GM23338 (cell line): Measurements from ENCODE around the gene DHRS2. TPM values are rescaled to one million over a fixed set of nuclear protein-coding genes. Genes with fewer than 3 reads are reported as not detected.

Experiments
- ATAC-seq: fragments of 200-7000 bp; cut with Tn5 transposase; 3 replicates; pipeline ENCODE4 v1.9.1; 2020
- DNase-seq: peaks from one replicate; pipeline ENCODE4 v3.0.0-alpha.2; 2015; ENCODE audit warnings: low spot score
- H2AFZ ChIP-seq: fragments of 200-600 bp; sonication (generic); 2 replicates; pipeline ENCODE4 v1.8.0; 2016; ENCODE audit warnings: antibody characterized with exemption, mild to moderate bottlenecking, moderate library complexity
- H3F3A ChIP-seq: fragments of 200-600 bp; sonication (generic); replicated peaks from 2 replicates; pipeline ENCODE4 v1.8.0; 2017; ENCODE audit warnings: antibody characterized with exemption, mixed run types, low read depth
- H3K27ac ChIP-seq: fragments of 200-600 bp; sonication (generic); 2 replicates; pipeline ENCODE4 v1.6.1; 2016; ENCODE audit warnings: low read depth
- H3K27me3 ChIP-seq: fragments of 200-600 bp; sonication (generic); 2 replicates; pipeline ENCODE4 v1.8.0; 2016; ENCODE audit warnings: mild to moderate bottlenecking, mixed run types, moderate library complexity; ENCODE audit not compliant: insufficient read depth
- H3K36me3 ChIP-seq: fragments of 200-600 bp; sonication (generic); 2 replicates; pipeline ENCODE4 v1.8.0; 2016; ENCODE audit warnings: mild to moderate bottlenecking; ENCODE audit not compliant: insufficient read depth
- H3K4me1 ChIP-seq: fragments of 200-600 bp; sonication (generic); 2 replicates; pipeline ENCODE4 v1.8.0; 2016; ENCODE audit warnings: mild to moderate bottlenecking, moderate library complexity; ENCODE audit not compliant: insufficient read depth
- H3K4me2 ChIP-seq: fragments of 200-600 bp; sonication (generic); 2 replicates; pipeline ENCODE4 v1.7.1; 2017; ENCODE audit warnings: mixed run types
- H3K4me3 ChIP-seq: fragments of 200-600 bp; sonication (generic); 2 replicates; pipeline ENCODE4 v1.6.1; 2016; ENCODE audit warnings: mixed run types
- H3K79me2 ChIP-seq: fragments of 200-600 bp; sonication (generic); replicated peaks from 2 replicates; pipeline ENCODE4 v1.8.0; 2017; ENCODE audit warnings: mild to moderate bottlenecking; ENCODE audit not compliant: insufficient read depth
- H3K9me2 ChIP-seq: fragments of 200-600 bp; sonication (generic); 2 replicates; pipeline ENCODE4 v1.8.0; 2017; ENCODE audit not compliant: insufficient read depth
- H4K20me1 ChIP-seq: fragments of 200-600 bp; sonication (generic); replicated peaks from 2 replicates; pipeline ENCODE4 v1.8.0; 2017; ENCODE audit warnings: mild to moderate bottlenecking; ENCODE audit not compliant: insufficient read depth
- H3K27ac Mint-ChIP-seq: 2 replicates; pipeline ENCODE4 v1.8.0; 2020; ENCODE audit warnings: inconsistent platforms, mild to moderate bottlenecking, moderate library complexity, mixed read lengths
- H3K27me3 Mint-ChIP-seq: 3 replicates; pipeline ENCODE4 v1.8.0; 2022; ENCODE audit warnings: low read depth, mild to moderate bottlenecking, moderate library complexity, mixed read lengths, inconsistent platforms; ENCODE audit not compliant: insufficient read depth, poor library complexity
- H3K36me3 Mint-ChIP-seq: 3 replicates; pipeline ENCODE4 v1.8.0; 2021; ENCODE audit warnings: low read depth, mild to moderate bottlenecking, inconsistent platforms, moderate library complexity, mixed read lengths
- H3K4me1 Mint-ChIP-seq: 3 replicates; pipeline ENCODE4 v1.8.0; 2020; ENCODE audit warnings: mild to moderate bottlenecking, inconsistent platforms, mixed read lengths
- H3K4me3 Mint-ChIP-seq: 3 replicates; pipeline ENCODE4 v1.8.0; 2021; ENCODE audit warnings: moderate library complexity, mild to moderate bottlenecking, inconsistent platforms, mixed read lengths
- H3K9me3 Mint-ChIP-seq: 3 replicates; pipeline ENCODE4 v1.8.0; 2020; ENCODE audit warnings: moderate library complexity, mild to moderate bottlenecking, inconsistent platforms, mixed read lengths
- CREB1 ChIP-seq: fragments of 250-450 bp; sonication (Bioruptor Pico); IDR thresholded peaks from 2 replicates; pipeline ENCODE4 v1.5.0; 2020; ENCODE audit warnings: low read depth, mild to moderate bottlenecking, moderate library complexity
- CTCF ChIP-seq, 2 experiments: fragments of 200-600 bp in 1 of 2; sonication (generic) in 1 of 2; conservative IDR thresholded peaks; 2 replicates each; pipeline versions ENCODE4 v1.5.1 to v1.6.1; 2016 to 2017; ENCODE audit warnings: antibody characterized with exemption in 2 of 2, low read depth in 2 of 2, mild to moderate bottlenecking in 2 of 2, moderate library complexity in 1 of 2
- ETS1 ChIP-seq: IDR thresholded peaks from 2 replicates; pipeline ENCODE4 v1.6.1; 2016; ENCODE audit warnings: antibody characterized with exemption
- EZH2 ChIP-seq: fragments of 200-600 bp; sonication (generic); IDR thresholded peaks from one replicate; pipeline ENCODE4 v1.8.0; 2017; ENCODE audit warnings: antibody characterized with exemption, mild to moderate bottlenecking, low read depth; ENCODE audit not compliant: unreplicated experiment
- EZH2phosphoT487 ChIP-seq: fragments of 200-600 bp; sonication (generic); IDR thresholded peaks from one replicate; pipeline ENCODE4 v1.8.1; 2018; ENCODE audit warnings: antibody characterized with exemption; ENCODE audit not compliant: unreplicated experiment
- JUNB ChIP-seq: IDR thresholded peaks from one replicate; pipeline ENCODE4 v1.6.1; 2016; ENCODE audit warnings: antibody characterized with exemption; ENCODE audit not compliant: unreplicated experiment
- NANOG ChIP-seq: IDR thresholded peaks from 2 replicates; pipeline ENCODE4 v1.6.1; 2016; ENCODE audit warnings: antibody characterized with exemption, borderline replicate concordance
- POLR2AphosphoS5 ChIP-seq: IDR thresholded peaks from 2 replicates; pipeline ENCODE4 v1.6.1; 2016; ENCODE audit warnings: antibody characterized with exemption, low read depth
- REST ChIP-seq: IDR thresholded peaks from one replicate; pipeline ENCODE4 v1.6.1; 2018; ENCODE audit warnings: antibody characterized with exemption; ENCODE audit not compliant: unreplicated experiment
- STAT1 ChIP-seq: IDR thresholded peaks from one replicate; pipeline ENCODE4 v1.6.1; 2016; ENCODE audit warnings: antibody characterized with exemption; ENCODE audit not compliant: unreplicated experiment
- ZNF114 ChIP-seq: fragments of 250-450 bp; sonication (Bioruptor Pico); IDR thresholded peaks from 2 replicates; pipeline ENCODE4 v1.5.0; 2020; ENCODE audit warnings: mild to moderate bottlenecking, moderate library complexity
- ZNF331 ChIP-seq: fragments of 250-450 bp; sonication (Bioruptor Pico); IDR thresholded peaks from 2 replicates; pipeline ENCODE4 v1.5.0; 2020; ENCODE audit warnings: low read depth, mild to moderate bottlenecking, moderate library complexity
- ZNF462 ChIP-seq: fragments of 250-450 bp; sonication (Bioruptor Pico); IDR thresholded peaks from 2 replicates; pipeline ENCODE4 v1.5.0; 2020; ENCODE audit warnings: mild to moderate bottlenecking, moderate library complexity
- polyA plus RNA-seq: library from polyadenylated mRNA; unstranded; fragments of >200 nt; fragmentation: Nextera tagmentation; extraction: Ambion mirVana; gene quantifications from 2 replicates; pipeline ENCODE4 v1.2.1, GENCODE V29; 2016
- total RNA-seq: library from RNA; depleted of rRNA; stranded (reverse); fragments of >200 nt; shearing (Covaris generic); gene quantifications from 2 replicates; pipeline ENCODE4 v1.2.3, GENCODE V29; 2014

The DHRS2 gene
- total and polyA plus RNA-seq, 2 experiments from 2014 or later: 0.42 to 0.48 TPM

GRCh38 chr14:23661542-23661941 lies 25.4 kb downstream of the DHRS2 start:
- no peak overlapping the region for H3K4me3 ChIP-seq
- no peaks in the 10 kb centered on the region for H3K36me3 ChIP-seq
- Mint-ChIP-seq H3K36me3 (no peaks in the 10 kb centered on the region), H3K9me3 (no peaks in the 10 kb centered on the region), H3K27me3 (peaks cover 2% of the 10 kb centered on the region), H3K27ac (no peak overlapping the region), H3K4me3 (no peak overlapping the region; the same call in 2 of the 3 replicates), H3K4me1 (peaks cover 2% of the 10 kb centered on the region; the same call in 1 of the 3 replicates)
- no peaks in the 10 kb centered on the region for H3K9me2 ChIP-seq
- no peaks in the 10 kb centered on the region for H3F3A ChIP-seq
- H4K20me1 ChIP-seq: no peaks in the 10 kb centered on the region
- no peak overlapping the region for H2AFZ ChIP-seq
- no peak overlapping the region for H3K27ac ChIP-seq
- DNase-seq (no peak), ATAC-seq (no peak)
- H3K27me3 ChIP-seq: no peaks in the 10 kb centered on the region
- H3K4me2 ChIP-seq: no peak overlapping the region
- no peak for TF ChIP-seq STAT1
- no peak for TF ChIP-seq ZNF114
- TF ChIP-seq ZNF462 (CRISPR knock-in tag): no peak
- no peak for TF ChIP-seq NANOG
- no peak for TF ChIP-seq POLR2AphosphoS5
- no peak for TF ChIP-seq CTCF (conservative IDR thresholded peaks at IDR 0.05; ENCODE audit: low read depth in 2 of 2)
- TF ChIP-seq EZH2phosphoT487: no peak
- no peak for TF ChIP-seq JUNB
- TF ChIP-seq EZH2: no peak
- no peak for TF ChIP-seq REST
- TF ChIP-seq ZNF331: no peak
- no peak for TF ChIP-seq CREB1 (CRISPR knock-in tag)
- no peak for TF ChIP-seq ETS1
- H3K79me2 ChIP-seq: no peaks in the 10 kb centered on the region
- no peaks in the 10 kb centered on the region; the same call in 1 of the 2 replicates for H3K4me1 ChIP-seq
